Measurements from ENCODE around the gene TBC1D17.

Gene TBC1D17

GRCh38 chr19:49846408-49846807 lies 31.1 kb upstream of the TBC1D17 start:
- TF ChIP-seq CTCF (IDR thresholded peaks at IDR 0.05; ENCODE audit: extremely low read depth, insufficient read depth, missing control alignments): no peak

GRCh38 chr19:49847731-49848696 lies 29.5 kb upstream of the TBC1D17 start:
- TF ChIP-seq CTCF (IDR thresholded peaks at IDR 0.05; ENCODE audit: extremely low read depth, insufficient read depth, missing control alignments): no peak
- no peak for DNase-seq (ENCODE audit: low spot score)
- in situ Hi-C loops (cut with MboI; ENCODE audit: low pct_unique_long_range_greater_than_20kb, low sequenced_read_pairs, unreplicated experiment): no loop called here

More at GRCh38 chr19:49846408-49846807, 31.1 kb upstream of the TBC1D17 start:
- DNase-seq (ENCODE audit: low spot score): no peak
- in situ Hi-C loops (cut with MboI; ENCODE audit: low pct_unique_long_range_greater_than_20kb, low sequenced_read_pairs, unreplicated experiment): no loop called here

GRCh38 chr19:49848938-49849337 lies 28.6 kb upstream of the TBC1D17 start:
- no peak for TF ChIP-seq CTCF (IDR thresholded peaks at IDR 0.05; ENCODE audit: extremely low read depth, insufficient read depth, missing control alignments)
- in situ Hi-C loops (cut with MboI; ENCODE audit: low pct_unique_long_range_greater_than_20kb, low sequenced_read_pairs, unreplicated experiment): no loop called here
- DNase-seq (ENCODE audit: low spot score): peak; percentile 59

GRCh38 chr19:49849433-49850220 lies 27.9 kb upstream of the TBC1D17 start:
- DNase-seq (ENCODE audit: low spot score): no peak
- in situ Hi-C loops (cut with MboI; ENCODE audit: low pct_unique_long_range_greater_than_20kb, low sequenced_read_pairs, unreplicated experiment): no loop called here

GRCh38 chr19:49850221-49850486 lies 27.3 kb upstream of the TBC1D17 start:
- in situ Hi-C loops (cut with MboI; ENCODE audit: low pct_unique_long_range_greater_than_20kb, low sequenced_read_pairs, unreplicated experiment): no loop called here
- no peak for TF ChIP-seq CTCF (IDR thresholded peaks at IDR 0.05; ENCODE audit: extremely low read depth, insufficient read depth, missing control alignments)
- DNase-seq (ENCODE audit: low spot score): no peak

More at GRCh38 chr19:49849433-49850220, 27.9 kb upstream of the TBC1D17 start:
- TF ChIP-seq CTCF (IDR thresholded peaks at IDR 0.05; ENCODE audit: extremely low read depth, insufficient read depth, missing control alignments): no peak

- peak; percentile 98 for DNase-seq (ENCODE audit: low spot score)
- no peak for TF ChIP-seq CTCF (IDR thresholded peaks at IDR 0.05; ENCODE audit: extremely low read depth, insufficient read depth, missing control alignments)
- in situ Hi-C loops (cut with MboI; ENCODE audit: low pct_unique_long_range_greater_than_20kb, low sequenced_read_pairs, unreplicated experiment): no loop called here
Measured at GRCh38 chr19:49850487-49851342, 26.8 kb upstream of the TBC1D17 start, which contains the start of gene PTOV1. Gene PTOV1, plus strand, starts transcription at chr19:49851159.
